NCI-H2107 treated with DMSO at 0.1 percent for 48 hours (cell line): Measurements from ENCODE around the gene ARG1.

ENCODE experiments used
- DNase-seq: peaks from one replicate; lab custom pipeline; 2025; ENCODE audit not compliant: unreplicated experiment; lab: John Stamatoyannopoulos, UW

The ARG1 gene

DNA sequence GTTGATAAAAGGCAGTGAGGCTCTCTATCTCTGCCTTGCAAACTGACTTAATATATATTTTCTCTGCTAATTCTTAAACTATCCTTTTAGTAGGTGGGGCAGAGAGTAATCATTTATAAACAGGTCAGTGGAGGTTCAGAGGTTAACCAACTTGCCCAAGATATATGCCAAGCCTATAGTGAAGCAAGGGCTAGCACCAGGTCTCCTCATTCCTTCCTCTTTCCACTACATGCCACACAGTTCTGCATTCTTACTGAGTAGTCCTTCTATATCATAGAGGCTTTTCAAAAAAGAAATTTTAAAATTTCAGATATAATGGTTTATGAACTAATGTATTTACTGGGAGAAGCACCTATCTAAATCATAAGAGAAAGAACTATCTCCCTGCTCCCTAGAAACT, 8.5 kb downstream of the ARG1 start:
- DNase-seq: no peak

DNA sequence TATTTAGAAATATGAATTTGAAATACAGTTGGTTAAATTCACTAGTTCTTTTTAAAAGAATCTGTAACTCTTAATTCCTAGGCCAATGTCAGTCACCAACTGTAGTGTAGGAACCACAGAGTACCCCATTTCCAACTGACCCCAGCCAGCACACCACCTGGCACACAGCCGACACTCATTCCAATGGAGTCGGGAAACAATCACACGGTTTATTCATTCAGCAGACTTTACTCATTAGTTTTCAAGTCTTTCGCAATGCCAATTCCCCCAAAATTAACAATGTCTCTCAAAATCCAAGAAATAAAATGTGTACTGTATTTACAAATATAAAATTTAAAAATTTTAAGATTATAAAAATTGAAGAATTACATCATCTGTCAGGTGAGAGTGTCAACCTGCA, 13.5 kb downstream of the ARG1 start:
- no peak for DNase-seq

DNA sequence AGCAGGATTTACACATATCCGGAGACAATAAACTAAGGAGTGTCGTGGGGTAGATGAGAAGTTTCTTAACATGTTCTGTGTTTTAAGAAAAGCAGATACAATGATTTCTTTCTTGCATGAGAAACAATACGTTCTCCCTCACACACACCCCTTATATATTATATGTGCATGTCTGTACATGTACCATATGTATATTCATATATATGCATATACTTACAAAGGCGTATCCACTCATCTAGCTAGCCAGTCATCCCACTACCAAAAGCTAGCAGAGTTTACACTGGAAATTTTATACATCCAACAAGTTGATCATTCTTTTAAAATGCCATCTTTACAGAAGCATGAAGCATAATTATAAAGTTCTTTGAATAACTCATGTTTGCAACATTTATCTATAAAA, 14.9 kb downstream of the ARG1 start:
- no peak for DNase-seq

DNA sequence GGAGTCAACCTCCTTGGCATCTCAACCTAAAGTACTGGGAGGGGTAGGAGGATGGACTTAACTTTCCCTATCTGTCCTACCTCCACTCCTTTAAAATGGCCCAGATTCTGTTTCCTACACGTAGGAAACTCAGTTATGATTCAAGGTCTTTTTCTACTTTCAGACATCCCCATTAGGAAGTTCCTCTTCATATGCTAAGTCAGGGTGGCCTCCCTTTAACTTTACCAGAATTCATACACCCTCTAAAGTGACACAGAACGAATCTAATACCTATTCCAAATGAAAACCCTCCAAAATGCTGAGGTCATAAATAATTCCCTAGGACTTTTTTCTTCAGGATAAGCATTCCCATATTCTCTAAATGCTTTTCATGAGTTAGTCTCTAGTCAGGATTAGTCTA, 15.6 kb downstream of the ARG1 start:
- DNase-seq: no peak

DNA sequence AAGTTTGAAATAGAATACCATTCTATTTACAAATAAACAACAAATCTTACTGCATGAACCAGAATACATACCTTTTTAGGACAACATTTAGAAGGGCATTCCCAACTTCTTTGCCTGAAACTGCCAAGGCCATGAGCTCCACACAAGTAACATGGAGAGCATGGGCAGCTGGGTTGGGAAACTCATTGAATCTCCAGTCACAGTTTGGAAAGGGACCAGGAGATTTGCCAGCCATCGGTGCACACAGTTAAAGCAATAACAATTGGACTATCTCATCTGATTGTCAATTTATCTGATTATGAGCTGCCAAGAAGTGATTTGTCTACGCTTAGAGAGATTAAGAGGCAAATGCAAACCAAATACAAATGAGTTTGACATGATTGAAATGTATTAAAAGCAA, 19.9 kb downstream of the ARG1 start:
- DNase-seq: no peak

DNA sequence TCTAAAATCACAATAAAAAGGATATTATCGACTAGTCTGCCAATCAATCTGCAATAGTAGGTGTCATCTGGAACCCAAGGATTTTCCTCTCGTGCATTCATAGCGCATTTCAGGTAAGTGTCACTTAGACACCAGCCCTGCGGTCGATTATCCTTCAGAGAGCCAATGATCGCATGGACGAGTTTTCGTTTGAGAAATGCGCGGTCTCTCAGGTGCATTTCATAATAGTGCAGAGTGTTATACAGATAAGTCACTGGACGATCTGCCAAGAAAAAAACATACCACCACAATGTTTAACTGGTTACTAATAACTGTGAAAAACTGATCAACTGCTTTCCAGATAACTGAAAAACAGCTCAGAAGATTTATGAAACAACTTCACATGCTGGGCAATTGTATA, 21.0 kb downstream of the ARG1 start:
- no peak for DNase-seq

- DNase-seq: no peak
These were observed 24.4 kb downstream of the ARG1 start for GRCh38 chr6:131597446-131597845.

- no peak for DNase-seq
These were observed 27.7 kb downstream of the ARG1 start for GRCh38 chr6:131600716-131601115.

DNA sequence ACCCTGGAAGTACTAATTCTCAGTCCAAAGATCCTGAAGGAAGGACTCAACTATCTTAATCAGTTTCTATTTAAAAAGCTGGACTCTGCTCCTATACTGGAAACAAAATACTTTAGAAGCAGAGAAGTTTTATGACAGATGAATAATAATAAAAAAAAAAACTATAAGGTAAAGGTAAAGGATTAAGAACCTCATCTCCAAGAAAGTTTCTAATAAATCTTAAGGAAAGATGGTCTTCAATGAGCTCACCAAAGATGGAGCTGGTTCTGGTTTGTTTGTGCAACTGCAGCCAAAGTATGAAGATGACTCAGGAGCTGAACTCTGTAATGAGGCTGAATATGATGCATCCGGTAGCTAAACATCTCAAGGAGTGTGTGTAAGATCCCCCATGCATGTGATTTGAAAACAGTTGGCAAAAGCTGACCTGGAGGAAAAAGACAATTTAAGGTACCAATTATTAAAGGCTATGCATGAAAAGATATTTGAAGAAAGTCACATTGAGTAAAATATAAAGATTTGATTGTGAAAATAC, 29.8 kb downstream of the ARG1 start:
- no peak for DNase-seq

DNA sequence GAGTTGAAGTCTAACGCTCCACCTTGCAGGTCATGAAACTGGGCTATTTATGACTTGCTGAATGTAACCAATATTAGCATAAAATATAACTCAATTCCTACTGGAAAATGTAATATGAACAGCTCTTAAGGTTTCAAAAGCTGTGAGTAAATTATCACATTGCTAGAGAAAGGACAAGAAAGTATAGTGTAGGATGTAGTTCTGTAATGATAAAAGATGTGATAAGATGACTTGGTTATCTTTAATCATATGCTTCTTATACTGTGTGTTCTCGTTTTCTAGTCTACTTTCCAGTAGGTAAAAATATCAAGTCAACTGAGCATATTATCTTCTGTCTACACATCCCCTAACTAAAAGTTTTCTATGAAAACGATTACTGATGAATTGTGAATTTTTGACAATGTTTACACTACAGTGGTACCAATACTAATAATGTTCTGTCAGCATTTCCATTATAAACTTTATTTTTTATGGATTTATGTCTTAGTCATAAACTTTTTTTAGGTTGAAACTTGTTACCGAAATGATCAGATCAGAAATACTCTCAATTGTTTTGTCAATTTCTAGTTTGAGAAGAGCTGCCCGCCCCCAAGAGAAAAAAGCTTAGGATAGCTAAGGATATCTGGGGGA, 40.4 kb downstream of the ARG1 start:
- DNase-seq: no peak

DNA sequence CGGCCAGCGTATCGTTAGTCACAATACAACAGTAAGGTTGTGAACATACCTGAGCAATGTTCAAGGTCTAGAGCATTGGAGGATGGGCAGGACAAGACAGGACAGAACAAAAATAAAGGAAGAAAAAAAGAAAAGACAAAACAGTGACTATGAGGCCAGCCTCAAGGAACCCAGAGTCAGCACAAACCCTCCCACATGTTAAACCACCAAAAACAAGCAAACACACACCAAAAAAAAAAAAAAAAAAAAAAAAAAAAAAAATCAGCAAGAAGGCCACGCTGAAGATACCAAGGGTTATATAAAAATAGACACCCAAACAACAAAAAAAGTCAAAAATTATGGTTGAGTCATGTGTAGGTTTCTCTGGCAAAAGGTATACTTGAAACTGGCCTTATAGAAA, 42.2 kb downstream of the ARG1 start:
- no peak for DNase-seq

DNA sequence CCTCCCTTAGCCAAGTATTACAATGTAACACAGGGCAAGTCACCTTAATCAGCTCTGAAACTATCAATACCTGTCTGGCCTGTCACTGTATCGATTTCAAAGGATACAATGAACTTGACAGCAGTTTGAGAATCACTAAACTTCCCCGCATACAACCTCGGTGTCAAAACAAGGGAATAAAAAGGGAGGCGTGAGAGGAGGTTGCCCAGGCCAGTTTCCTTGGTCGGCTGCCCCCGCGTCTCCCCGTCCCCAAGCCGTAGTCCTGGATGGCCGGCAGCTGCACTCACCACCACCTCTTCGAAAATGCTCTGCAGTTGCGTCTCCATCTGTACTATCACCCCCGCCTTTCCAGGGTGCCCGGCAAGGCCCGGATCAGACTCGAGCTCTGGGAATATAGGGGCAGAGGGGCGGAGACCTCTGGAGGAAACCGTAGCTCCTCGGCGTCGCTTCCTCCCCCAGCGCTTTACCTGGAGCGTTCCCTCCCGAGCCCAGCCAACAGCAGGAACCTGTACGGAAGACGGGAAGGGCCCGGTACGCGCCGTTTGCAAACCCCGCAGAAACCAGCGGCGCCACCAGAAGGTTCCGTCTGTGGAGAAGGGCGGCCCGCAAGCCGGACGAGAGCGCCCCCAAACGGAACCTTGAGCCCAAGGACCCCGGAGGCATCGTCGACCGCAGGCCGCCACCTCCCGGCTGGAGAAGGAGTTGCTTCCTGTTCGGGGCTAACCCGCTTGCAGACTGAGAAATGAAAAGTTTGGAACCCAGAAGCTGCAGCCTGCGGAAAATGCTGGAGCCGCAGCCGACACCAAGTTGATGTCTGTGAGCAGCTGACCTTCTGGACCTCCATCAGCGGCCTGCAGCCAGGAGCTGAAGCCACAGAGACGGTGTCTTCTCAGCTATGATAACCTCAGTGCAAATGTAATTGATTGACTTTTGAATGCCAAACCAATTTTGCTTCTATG, 55.0 kb downstream of the ARG1 start, which contains the start of gene MED23:
Gene MED23, minus strand, starts transcription at position 519 of the 959 bp plus-strand sequence. Its CDS starts 193 bp downstream, at position 326.
- peak; percentile 89 for DNase-seq

DNA sequence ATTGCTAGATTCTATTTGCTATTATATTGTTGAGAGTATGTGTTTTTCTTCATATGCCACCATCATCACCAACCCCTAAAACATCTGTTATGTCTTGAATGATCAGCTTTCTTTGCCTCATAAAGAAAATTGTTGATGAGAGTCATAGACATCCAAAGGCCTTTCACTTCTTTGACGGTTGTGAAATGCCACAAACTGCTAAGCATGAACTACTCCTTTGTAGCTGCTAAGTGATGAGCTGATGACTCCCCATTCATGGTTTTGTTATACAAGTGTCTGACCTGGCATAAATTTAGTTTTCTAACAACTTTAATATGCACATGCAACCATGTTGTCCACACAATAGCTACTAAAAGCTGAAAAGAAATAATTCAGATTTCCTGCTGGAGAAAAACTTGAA, 55.7 kb downstream of the ARG1 start:
- no peak for DNase-seq

- DNase-seq: no peak
These were observed 56.6 kb downstream of the ARG1 start for GRCh38 chr6:131629651-131630050.

GRCh38 chr6:131631625-131632289, 58.7 kb downstream of the ARG1 start:
- DNase-seq: no peak
